Measurements from ENCODE around the gene CD244.

The CD244 gene

DNA sequence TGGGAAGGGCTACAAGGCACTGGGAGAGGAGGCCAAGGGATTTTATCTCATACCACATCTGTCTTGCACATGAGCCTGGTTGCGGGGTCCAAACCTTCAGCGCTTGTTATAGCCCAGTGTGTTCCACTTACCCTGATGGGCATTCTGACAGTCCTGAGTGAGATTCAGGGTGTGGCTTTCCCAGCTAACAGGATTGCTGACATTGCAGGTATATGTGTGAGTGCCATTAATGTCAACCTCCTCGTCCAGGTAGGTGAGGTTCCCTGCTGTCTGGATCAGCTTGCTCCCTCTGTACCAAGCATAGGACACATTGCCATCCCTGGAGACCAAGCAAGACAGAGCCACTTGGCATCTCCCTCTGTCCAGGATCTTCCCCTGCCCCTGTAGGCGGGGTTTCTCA lies 21.6 kb downstream of the CD244 start:
- no peak for DNase-seq

DNA sequence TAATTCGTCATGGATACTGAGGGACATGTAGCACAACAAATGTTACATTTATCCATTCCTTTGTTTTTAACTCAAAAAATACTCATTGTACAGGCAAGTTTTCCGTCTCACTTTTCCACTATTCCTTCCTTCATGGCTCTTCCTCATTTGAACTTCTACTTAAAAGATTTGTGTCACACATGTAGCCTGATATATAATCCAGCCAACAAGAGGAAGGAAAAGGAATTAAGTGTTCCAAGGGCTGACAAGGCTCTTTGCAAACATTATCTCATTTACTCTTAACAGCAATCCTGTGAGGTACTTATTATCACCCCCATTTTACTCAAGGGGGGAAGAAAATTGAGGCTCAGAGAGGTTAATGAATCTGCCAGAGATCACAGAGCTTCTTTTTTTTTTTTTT lies 22.9 kb downstream of the CD244 start:
- DNase-seq = no peak

DNA sequence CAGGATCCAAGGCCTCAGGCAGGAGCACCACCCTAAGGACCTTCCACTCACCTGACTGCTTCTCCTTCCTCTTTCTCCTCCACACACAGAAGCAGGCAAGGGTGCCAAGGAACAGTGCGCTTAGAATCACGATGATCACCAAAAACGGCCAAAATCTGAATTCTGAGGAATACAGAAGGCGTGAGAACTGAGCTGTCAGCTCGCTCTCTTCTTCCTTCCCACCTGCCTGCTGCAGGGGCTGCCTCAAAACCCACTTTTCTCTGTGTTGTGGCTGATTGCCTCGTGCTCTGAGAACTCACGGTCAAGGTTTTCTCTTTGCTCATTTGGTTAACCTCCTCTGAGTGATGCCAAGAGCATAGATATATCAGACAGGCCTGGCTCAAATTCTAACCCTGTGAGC lies 23.8 kb downstream of the CD244 start:
- no peak for DNase-seq

DNA sequence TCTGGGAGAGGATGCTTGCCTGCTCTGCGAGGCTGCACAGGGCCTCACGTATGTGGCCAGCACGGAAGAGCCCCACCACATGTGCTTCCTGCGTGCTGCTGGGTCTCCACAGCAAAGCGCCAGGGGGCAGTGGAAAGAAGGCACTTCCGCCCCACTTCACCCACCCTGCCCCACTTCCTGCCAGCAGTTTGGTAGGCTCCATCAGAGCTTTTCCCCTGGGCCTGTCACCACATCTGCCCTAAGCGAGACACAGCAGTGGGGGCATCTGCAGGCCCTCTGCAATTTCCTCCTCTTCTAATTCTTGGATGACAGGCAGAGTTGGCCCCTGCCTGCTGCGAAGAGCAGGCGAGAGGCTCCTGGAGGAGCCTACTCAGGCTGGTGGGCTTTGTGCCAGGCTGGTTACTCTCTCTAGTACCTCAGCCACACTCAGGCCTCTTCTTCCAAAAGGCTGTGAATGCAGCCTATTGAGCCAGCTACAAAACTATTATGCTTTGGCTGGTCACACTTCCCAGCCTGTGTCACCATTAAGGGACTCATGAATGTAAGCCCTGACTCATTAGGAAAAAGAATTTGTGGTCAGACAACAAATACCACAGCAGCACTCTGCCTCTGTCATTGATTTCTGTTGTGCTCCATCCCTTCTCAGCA lies 25.0 kb downstream of the CD244 start:
- DNase-seq = no peak

DNA sequence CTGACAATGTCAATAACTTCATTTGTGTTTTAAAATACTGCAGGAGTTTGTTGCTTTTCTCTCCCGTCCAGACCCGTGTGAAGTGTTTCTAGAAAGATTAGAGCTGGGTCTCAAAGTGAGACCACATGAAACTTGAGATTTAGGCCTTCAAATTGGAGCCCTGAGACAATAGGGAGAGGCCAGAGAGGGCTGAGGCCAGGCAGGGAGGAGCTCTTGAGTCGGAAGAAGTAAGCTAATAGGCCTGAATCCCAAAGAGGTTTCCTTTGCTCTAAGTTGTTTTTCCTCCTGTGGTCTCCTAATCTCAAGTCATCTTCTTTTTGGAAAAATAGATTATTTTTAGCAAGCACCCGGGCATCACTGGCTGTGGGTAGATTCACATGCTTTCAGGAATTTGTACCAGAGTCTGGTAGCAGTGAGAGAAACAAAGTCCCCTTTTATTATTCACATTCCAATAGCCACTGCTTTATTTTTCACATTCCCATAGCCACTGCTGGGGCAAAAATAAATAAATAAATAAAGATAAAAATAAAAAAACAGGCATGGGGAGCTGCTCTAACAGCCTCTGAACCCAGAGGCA lies 25.6 kb downstream of the CD244 start:
- no peak for DNase-seq

DNA sequence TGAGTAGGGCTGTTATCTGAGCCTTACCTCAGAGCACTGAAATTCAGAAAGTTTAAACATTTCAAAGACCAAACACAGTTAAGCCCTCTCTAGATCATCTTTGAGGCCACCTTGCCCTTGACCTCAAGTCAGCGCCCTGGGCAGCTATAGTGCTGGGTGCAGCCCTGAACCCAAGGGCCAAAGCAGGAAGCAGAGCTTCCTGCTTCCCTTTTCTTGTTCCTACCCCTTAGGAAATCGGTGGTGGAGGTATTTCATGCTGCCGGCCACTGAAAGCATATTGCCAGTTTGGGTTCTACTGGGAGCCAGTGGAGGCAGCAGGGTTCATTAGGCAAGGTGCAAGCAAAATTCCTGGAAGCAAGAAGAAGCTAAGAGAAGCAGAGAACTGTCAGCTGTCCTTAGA lies 26.1 kb downstream of the CD244 start:
- no peak for DNase-seq

DNA sequence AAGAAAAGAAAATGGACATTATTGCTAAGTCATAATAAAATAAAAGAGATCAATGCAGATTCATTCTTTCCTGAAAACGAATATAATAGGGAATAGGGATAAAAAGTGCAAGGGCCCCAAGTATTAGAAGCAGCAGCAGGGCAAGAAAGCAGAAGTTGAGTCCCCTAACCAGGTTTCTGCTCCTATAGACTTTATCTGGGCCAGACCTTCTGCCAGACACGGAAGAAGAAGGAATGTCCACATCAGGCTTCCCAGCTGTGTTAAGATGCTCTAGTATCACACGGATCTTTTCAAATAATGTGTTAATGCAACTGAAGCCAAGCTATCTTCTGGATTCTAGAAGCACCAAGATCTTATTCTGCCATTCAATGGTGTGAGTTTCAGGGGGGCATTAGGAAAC lies 26.9 kb downstream of the CD244 start:
- DNase-seq = no peak

DNA sequence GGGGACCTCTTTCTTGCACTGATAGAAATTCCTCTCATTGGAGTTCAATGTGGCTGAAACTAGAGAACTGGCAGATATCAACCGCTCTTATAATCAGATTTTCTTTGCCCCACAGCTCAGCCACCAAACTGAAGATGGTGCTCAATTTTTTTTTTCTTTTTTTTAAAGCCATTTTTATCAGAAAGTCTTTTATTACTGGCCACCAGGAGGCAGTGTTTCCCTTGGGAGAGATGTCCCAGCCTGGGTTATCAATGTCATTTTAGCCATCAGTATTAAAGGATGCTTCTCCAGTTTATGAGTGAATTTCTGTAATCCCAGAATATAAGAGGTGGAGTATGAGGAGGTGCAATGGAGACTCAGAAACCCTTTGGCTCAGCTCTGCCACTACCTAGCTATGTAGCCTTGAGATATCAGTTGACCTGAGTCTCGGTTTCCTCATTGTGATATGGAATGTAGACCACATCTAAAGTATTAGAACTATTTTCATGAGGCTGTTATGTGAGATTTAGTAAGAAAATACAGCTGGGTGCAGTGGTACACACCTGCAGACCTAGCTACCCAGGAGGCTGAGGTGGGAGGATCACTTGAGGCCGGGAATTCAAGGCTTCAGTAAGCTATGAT lies 27.6 kb downstream of the CD244 start:
- no peak for DNase-seq

DNA sequence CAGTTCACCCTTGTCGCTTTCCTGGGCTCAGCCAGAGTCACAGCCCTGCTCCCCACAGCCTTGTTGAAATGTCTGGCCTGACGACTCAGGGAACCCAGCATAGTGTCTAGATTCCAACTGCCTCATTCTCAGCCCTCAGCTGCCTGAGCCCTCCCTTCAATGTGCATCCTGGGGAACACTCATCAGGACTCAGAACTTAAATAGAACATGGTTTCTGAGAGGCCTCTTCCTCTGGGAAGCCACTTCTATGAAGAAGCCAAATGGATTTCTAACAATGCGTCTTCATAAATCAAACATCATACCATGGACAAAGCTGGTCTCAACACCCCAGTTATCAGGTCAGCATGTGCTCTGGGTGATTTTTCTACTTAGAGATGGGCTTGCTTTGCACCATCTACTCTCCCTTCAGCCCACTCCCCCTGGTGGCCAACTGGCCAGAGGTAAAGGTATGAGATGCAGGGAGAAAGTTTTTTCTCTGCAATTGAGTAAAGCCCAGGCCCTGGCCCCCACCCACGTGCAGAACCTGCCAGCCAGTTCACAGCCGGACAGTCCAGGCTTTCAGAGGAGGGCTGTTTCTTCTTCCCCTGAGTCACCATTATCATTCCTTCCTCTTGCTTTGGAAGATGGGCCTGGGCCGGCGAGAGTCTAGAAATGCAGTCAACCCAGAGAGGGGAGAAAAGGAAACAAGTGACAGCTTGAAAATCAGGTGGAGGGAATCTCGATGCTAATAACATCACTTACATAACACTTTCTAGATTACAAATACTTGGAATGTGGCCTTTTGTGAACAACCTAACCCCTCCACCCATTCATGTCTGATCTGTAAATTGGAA lies 32.1 kb downstream of the CD244 start:
- DNase-seq = no peak

DNA sequence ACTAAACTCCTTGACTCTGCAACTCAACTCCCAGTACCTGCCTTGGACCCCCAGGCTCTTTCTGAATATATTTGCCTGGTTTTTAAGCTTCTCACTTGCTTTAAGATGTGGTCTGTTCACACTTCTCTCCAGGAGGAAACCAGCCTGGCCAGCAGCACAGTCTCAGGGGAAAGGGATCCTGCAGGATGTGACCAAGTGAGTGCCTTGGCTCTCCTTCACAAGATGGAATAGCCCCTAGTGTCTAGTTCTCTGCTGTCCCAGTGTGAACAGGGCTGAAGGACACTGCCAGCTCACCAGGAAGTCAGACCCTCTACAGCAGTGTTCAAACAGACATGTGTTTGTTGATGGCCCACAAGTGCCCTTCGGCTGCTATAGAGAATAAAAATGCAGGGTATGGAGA lies 32.9 kb downstream of the CD244 start:
- DNase-seq = no peak

DNA sequence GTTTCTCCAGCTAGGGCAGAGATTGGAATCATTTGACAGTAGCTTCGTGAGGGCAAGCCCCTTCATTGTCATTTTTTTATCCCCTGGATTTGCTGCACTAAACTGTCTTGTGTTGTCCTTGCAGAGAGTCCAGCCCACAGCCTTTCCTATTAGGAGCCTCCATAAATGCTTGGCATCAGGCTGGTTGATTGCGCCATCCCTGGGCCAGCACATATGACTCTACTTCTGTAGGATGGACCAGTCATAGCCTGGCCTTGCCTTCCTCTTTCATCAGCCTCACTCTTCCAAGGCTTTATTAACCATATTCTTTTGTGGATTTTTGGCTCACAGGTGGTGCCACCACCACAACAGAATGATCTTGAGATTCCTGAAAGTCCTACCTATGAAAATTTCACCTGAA lies 35.3 kb downstream of the CD244 start:
- DNase-seq = no peak

DNA sequence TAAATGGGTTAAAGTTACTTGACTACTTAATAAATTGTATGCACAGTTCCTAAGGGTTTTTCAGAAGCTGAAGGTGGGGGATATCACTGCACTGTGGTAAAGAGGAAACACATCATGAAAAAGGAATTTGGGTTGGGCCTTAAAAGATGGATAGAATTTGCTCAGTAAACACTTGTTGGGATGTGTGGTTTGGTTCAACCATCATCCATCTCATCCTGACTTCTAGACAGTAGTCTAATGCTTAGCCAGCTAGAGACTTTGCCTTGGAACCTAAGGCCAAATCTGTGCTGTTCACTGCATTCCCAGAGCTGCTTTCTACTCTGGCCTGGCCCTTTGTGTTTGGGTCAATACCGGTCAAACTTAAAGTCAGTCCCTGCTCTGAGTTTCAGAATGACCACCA lies 36.1 kb downstream of the CD244 start:
- no peak for DNase-seq

DNA sequence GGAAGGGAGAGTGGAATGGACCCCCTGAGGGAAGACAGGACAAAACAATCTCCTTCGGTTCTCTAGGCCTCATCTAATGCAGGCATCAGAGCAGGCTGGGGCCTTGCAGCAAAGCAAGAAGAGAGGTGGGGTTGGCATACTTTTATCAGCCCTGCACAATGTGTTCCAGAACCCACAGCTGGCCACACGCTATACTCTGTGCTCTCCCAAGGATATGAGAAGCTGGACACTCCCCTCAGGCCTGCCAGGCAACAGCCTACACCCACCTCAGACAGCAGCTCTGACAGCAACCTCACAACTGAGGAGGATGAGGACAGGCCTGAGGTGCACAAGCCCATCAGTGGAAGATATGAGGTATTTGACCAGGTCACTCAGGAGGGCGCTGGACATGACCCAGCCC lies 39.4 kb downstream of the CD244 start:
- DNase-seq = no peak

DNA sequence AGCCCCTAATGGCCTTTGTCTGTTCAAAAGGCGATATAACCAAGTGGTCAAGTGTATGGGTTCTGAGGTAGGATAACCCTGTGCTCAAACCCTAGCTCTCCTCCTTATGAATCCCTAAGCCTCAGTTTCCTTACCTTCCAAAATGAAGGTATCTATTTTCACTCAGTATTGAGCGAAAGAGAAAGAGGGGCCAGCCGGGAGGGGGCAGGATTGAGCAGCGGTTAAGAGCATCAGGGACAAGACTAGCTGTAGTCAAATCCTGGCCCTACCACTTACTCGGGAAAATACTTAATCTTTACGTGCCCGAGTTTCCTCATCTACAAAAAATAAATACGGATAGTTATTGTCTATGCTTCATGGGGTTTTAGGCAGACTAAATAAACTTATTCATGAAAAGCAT lies 41.1 kb downstream of the CD244 start:
- no peak for DNase-seq

DNA sequence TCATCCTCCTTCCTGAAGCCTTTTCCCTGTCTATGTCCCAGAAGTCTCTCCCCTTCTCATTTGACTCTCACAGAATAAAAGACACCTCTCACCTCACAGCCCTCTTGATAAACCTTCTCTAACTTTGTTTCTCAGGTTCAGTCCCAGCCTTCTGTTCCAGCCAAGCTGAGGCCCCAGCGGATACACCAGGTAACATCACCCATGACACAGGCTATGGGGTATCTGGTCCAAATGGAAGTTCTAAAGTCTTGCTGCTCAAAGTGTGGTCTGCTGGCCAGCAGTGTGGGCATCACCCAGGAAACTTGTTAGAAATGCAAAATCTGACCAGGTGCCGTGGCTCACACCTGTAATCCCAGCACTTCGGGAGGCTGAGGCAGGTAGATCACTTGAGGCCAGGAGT lies 43.5 kb downstream of the CD244 start:
- DNase-seq = no peak

DNA sequence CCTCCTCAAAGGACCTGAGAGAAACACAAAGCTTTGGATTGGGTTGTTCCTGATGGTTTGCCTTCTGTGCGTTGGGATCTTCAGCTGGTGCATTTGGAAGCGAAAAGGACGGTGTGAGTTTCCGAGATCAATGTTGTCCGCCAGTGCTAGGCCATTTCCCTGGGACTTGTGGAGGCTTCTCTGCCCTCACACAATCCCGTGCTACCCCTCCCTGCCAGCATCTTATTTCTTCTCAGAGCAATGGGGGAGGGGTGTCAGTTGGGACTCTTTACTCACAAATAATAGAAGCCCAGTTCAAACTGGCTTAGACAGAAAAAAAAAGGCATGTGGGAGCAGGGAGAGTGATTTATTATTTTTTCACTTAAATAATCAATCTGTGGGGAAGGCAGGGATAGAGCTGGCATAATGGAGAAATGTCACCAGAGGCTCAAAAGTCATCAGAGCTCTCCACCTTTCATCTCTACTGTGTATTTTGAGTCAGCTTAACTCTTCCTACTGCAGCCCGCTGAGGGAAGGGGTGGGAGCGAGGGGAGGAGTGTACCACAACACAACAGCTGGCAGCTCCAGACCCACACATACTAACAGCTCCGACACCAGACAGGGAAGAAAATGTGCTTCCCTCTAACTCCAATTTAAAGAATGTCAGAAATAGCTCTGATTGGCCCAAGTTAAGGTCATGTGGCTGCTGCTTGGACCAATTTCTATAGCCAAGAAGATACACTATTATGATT lies 44.3 kb downstream of the CD244 start:
- DNase-seq = no peak

DNA sequence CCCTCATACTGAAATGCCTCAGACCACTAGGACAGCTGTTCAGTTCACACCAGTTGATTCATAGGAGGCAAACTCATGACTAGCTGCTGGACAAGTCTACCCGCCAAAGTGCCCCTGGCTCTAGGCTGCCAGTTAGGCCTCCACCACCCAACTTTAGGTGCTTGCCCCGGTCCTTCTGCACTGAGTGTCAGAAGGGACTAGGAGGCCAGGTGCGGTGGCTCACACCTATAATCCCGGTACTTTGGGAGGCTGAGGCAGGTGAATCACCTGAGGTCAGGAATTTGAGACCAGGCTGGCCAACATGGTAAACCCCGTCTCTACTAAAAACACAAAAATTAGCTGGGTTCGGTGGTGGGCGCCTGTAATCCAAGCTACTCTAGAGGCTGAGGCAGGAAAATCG lies 47.8 kb downstream of the CD244 start:
- DNase-seq = no peak

DNA sequence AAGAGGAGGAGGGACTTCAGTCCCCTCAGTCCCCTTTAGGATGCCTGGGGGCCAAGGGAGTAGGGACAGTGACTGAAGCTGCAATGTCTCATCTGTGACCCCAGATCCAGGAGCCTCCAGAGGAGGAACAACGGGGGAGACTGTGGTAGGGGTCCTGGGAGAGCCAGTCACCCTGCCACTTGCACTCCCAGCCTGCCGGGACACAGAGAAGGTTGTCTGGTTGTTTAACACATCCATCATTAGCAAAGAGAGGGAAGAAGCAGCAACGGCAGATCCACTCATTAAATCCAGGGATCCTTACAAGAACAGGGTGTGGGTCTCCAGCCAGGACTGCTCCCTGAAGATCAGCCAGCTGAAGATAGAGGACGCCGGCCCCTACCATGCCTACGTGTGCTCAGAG lies 48.4 kb downstream of the CD244 start:
- DNase-seq = no peak

DNA sequence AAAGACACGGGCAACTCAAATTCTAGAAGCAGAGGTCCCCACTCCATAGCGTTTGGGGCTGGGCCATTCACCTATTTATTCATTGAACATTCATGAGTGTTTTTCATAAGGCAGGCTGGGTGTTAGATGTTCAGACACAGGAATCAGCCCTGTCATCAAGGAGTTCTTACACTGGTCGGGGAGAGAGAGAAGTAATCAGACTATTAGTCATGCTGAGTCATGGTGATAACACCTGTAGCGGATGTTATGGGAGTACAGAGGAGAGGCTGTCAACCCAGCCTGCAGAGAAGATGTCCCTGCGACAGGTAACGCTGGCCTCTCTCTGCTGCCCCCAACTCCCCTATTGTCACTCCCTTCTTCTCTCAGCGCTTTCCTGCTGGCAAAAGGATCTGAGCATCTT lies 49.5 kb downstream of the CD244 start:
- DNase-seq = no peak

DNA sequence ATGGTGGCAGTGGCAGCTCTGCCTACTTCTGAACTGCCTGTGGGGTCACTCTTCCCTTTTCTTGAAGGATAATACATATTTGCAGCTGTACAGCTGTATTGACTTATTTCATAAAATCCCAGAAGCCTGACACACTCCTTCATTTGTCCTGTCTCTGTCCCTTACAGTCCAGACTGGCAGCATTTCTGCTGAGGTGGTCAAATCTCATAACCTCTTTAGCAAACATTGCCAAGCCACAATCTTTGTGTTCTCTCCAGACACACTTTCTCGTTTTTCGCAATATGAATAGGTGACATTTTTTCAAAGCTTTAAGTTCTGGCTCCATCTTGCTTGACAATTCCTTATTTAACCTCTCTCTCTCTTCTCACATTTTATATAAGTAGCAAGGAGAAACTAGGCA lies 51.5 kb downstream of the CD244 start:
- DNase-seq = no peak

DNA sequence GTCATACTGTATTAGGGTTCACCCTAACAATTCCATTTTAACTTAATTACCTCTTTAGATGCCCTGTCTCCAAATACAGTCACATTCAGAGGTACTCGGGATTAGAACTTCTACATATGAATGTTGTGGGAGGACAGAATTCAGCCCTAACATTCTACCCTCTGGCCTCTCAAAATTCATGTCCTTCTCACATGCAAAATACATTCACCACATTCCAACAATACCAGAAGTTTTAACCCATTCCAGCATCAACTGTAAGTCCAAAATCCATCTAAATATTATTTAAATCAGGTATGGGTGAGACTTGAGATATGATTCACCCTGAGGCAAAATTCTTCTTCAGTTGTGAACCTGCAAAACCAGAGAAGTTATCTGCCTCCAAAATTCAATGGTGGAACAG lies 52.2 kb downstream of the CD244 start:
- DNase-seq = no peak

DNA sequence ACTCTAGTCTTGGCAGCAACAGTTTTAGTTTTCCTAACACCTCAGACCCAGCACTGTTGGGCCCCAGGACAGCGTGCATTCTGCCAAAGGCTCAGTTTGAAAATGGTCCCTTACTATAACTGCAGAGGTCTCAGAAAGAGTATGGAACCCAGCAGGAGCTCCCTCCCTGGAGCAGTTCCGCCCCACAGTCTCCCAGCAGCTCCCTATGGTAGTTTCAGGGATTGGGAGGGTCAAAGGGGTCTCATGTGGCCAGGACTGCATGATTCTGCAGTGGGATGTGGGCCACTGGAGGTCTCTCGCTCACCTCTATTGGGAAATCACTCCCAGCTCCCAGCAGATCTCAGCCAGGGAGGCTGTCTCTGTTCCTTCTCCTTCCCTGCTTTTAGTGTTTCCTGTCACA lies 54.4 kb downstream of the CD244 start:
- no peak for DNase-seq

DNA sequence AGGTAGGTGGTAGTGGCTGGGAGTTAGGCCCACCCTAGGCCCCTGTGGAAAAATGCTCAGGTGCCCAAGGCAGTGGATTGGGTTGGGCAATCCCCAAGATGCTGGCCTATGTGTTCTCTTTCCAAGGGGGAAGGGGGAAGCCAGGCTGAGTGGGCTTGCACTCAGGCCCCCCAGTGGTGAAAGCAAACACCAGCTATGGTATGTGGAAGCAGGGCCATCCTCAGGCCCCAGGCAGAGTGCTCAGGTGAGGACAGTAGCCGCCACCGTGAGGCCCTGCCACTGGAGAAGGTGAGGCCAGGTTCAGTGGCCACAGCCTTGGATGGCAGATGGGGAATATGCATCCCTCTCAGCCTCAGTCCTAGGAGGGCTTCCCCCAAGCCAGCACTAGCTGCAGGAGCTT lies 54.9 kb downstream of the CD244 start:
- no peak for DNase-seq

All from NCI-H524 treated with DMSO at 0.1 percent for 48 hours (cell line).